HepG2 (cell line): Measurements from ENCODE around the gene FGF19. TPM values are rescaled to one million over a fixed set of nuclear protein-coding genes. Genes with fewer than 3 reads are reported as not detected.

Experiments
- ADNP ChIP-seq: sonication (generic); formaldehyde crosslinking; IDR thresholded peaks from 2 replicates; pipeline ENCODE4 v1.4.0; 2020; ENCODE audit warnings: missing genetic modification reagents
- CCAR2 ChIP-seq: fragments of 200-400 bp; formaldehyde crosslinking; optimal IDR thresholded peaks from 2 replicates; pipeline ENCODE3; 2018; ENCODE audit warnings: low read depth, mild to moderate bottlenecking, low read length, moderate library complexity
- EEA1 ChIP-seq: sonication (generic); formaldehyde crosslinking; IDR thresholded peaks from 2 replicates; pipeline ENCODE4 v1.5.1; 2020; ENCODE audit warnings: mild to moderate bottlenecking, missing genetic modification reagents, borderline replicate concordance
- HDAC6 ChIP-seq: fragments of 200-600 bp; sonication (generic); IDR thresholded peaks from 2 replicates; pipeline ENCODE4 v1.7.0; 2017; ENCODE audit warnings: mild to moderate bottlenecking, antibody characterized with exemption, low read length, low read depth
- HNF4G ChIP-seq, 2 experiments: sonication (generic) in 1 of 2; formaldehyde crosslinking in 1 of 2; IDR thresholded peaks; 2 replicates each; pipeline versions ENCODE4 v1.4.0 to v1.6.1; 2011 to 2020; ENCODE audit warnings: borderline replicate concordance in 2 of 2, low read depth in 2 of 2, mild to moderate bottlenecking in 2 of 2, low read length in 1 of 2, missing genetic modification reagents in 1 of 2, moderate library complexity in 1 of 2
- HOXA3 ChIP-seq: sonication (generic); formaldehyde crosslinking; IDR thresholded peaks from 2 replicates; pipeline ENCODE4 v1.5.0; 2020; ENCODE audit warnings: missing genetic modification reagents
- KAT7 ChIP-seq: IDR thresholded peaks from 2 replicates; pipeline ENCODE4 v1.6.1; 2018; ENCODE audit warnings: borderline replicate concordance, missing compliant biosample characterization
- KLF16 ChIP-seq, 2 experiments: sonication (generic) in 1 of 2; formaldehyde crosslinking in 1 of 2; IDR thresholded peaks; 2 replicates each; pipeline versions ENCODE4 v1.6.1 to v1.8.0; 2016 to 2023; ENCODE audit warnings: missing genetic modification reagents in 2 of 2, missing compliant biosample characterization in 1 of 2
- KLF6 ChIP-seq: IDR thresholded peaks from 2 replicates; pipeline ENCODE4 v1.8.0; 2016; ENCODE audit warnings: missing biosample characterization, missing genetic modification reagents
- PAX8 ChIP-seq: sonication (generic); formaldehyde crosslinking; IDR thresholded peaks from 2 replicates; pipeline ENCODE4 v1.8.0; 2022; ENCODE audit warnings: mild to moderate bottlenecking, missing genetic modification reagents, borderline replicate concordance
- TAF1 ChIP-seq: sonication (generic); formaldehyde crosslinking; IDR thresholded peaks from 2 replicates; pipeline ENCODE4 v1.4.0; 2020; ENCODE audit warnings: missing genetic modification reagents
- TARDBP ChIP-seq: sonication (generic); formaldehyde crosslinking; IDR thresholded peaks from 2 replicates; pipeline ENCODE4 v1.8.0; 2022; ENCODE audit warnings: mild to moderate bottlenecking, missing genetic modification reagents
- TCF7L2 ChIP-seq: IDR thresholded peaks from 2 replicates; pipeline ENCODE4 v1.6.1; 2011; ENCODE audit warnings: mild to moderate bottlenecking, low read depth, low read length, moderate library complexity
- ZFP36L1 ChIP-seq: sonication (generic); formaldehyde crosslinking; IDR thresholded peaks from 2 replicates; pipeline ENCODE4 v1.8.0; 2022; ENCODE audit warnings: mild to moderate bottlenecking, missing genetic modification reagents, moderate library complexity
- ZFP37 ChIP-seq: sonication (generic); formaldehyde crosslinking; IDR thresholded peaks from 2 replicates; pipeline ENCODE4 v1.4.0; 2020; ENCODE audit warnings: missing genetic modification reagents, borderline replicate concordance
- ZNF253 ChIP-seq: sonication (generic); formaldehyde crosslinking; IDR thresholded peaks from 2 replicates; pipeline ENCODE4 v1.8.0; 2022; ENCODE audit warnings: mild to moderate bottlenecking, missing genetic modification reagents, borderline replicate concordance
- ZNF256 ChIP-seq: sonication (generic); formaldehyde crosslinking; conservative IDR thresholded peaks from 2 replicates; pipeline ENCODE4 v1.4.0; 2020; ENCODE audit warnings: missing genetic modification reagents
- ZNF354B ChIP-seq: sonication (generic); formaldehyde crosslinking; IDR thresholded peaks from 2 replicates; pipeline ENCODE4 v1.8.0; 2022; ENCODE audit warnings: mild to moderate bottlenecking, missing genetic modification reagents
- ZNF564 ChIP-seq: sonication (generic); formaldehyde crosslinking; IDR thresholded peaks from 2 replicates; pipeline ENCODE4 v1.8.1; 2023; ENCODE audit warnings: mild to moderate bottlenecking, missing genetic modification reagents
- ZNF572 ChIP-seq: sonication (generic); formaldehyde crosslinking; IDR thresholded peaks from 2 replicates; pipeline ENCODE4 v1.5.1; 2020; ENCODE audit warnings: mild to moderate bottlenecking, missing genetic modification reagents
- ZNF709 ChIP-seq: sonication (generic); formaldehyde crosslinking; IDR thresholded peaks from 2 replicates; pipeline ENCODE4 v1.5.0; 2020; ENCODE audit warnings: mild to moderate bottlenecking, missing genetic modification reagents
- ZNF75D ChIP-seq: sonication (generic); formaldehyde crosslinking; IDR thresholded peaks from 2 replicates; pipeline ENCODE4 v1.8.1; 2023; ENCODE audit warnings: missing genetic modification reagents, mild to moderate bottlenecking, borderline replicate concordance
- polyA plus RNA-seq, 8 experiments: library from polyadenylated mRNA; depleted of rRNA in 3 of 8; stranded (reverse) in 7 of 8; unstranded in 1 of 8; fragments of >200 nt; fragmentation: Illumina TruSeq in 4 of 8; extraction: Trizol in 4 of 8; gene quantifications; 2 replicates each; pipeline versions ENCODE4 v1.2.1 to v1.2.3, GENCODE V29; 2011 to 2016; ENCODE audit warnings: low read depth in 4 of 8, missing spikeins in 1 of 8, mixed read lengths in 1 of 8; ENCODE audit not compliant: insufficient read depth in 1 of 8
- total RNA-seq, 5 experiments: library from RNA; depleted of rRNA; stranded (reverse); fragments of >200 nt; fragmentation: Illumina TruSeq; extraction: Trizol; gene quantifications; 2 replicates each; pipeline ENCODE4 v1.2.3, GENCODE V29; 2016; ENCODE audit warnings: low read depth in 1 of 5
- TF ChIP-seq, protein P1 (sequence below): sonication (generic); formaldehyde crosslinking; IDR thresholded peaks from 2 replicates; pipeline ENCODE4 v1.5.1; 2020; ENCODE audit warnings: mild to moderate bottlenecking, missing genetic modification reagents, borderline replicate concordance
- TF ChIP-seq, protein P2 (sequence below): sonication (generic); formaldehyde crosslinking; IDR thresholded peaks from 2 replicates; pipeline ENCODE4 v1.4.0; 2020; ENCODE audit warnings: missing genetic modification reagents
- TF ChIP-seq, protein P3 (sequence below): sonication (generic); formaldehyde crosslinking; conservative IDR thresholded peaks from 2 replicates; pipeline ENCODE4 v1.4.0; 2020; ENCODE audit warnings: missing genetic modification reagents
- TF ChIP-seq, protein P4 (sequence below): sonication (generic); formaldehyde crosslinking; IDR thresholded peaks from 2 replicates; pipeline ENCODE4 v1.8.0; 2022; ENCODE audit warnings: mild to moderate bottlenecking, missing genetic modification reagents

FGF19 gene
- total and polyA plus RNA-seq, 2 of the 13 experiments (the other 11 are each of a cell fraction or from before 2014, with no cell fraction given), result 0.07 TPM; not detected in 1

DNA sequence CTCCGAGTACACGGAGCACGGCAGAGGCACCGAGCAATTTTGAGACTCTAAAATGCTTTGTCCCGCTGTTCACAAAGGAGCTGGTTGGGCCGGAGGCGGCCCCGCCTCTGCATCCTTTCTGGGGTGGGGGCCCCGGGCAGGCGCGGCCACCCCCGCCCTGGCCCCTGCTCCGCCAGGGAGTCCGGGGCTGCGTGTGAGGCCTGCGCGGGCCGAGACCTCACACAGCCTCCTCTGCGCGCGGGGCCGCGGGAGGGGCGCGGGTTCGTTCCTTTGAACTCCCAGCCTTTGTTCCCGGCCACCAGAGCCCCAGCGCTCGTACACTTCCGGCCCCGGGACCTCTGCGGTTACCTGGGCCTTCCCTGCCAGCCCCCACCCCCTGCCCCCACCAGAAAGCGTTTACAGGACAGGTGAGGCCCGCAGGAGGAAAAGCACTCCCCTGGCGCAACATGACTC lies 1.6 kb downstream of the FGF19 start (continued):
- TF ChIP-seq, protein P1, sequence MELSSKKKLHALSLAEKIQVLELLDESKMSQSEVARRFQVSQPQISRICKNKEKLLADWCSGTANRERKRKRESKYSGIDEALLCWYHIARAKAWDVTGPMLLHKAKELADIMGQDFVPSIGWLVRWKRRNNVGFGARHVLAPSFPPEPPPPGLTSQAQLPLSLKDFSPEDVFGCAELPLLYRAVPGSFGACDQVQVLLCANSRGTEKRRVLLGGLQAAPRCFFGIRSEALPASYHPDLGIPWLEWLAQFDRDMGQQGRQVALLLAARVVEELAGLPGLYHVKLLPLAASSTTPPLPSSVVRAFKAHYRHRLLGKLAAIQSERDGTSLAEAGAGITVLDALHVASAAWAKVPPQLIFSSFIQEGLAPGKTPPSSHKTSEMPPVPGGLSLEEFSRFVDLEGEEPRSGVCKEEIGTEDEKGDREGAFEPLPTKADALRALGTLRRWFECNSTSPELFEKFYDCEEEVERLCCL (CRISPR knock-in tag), result no peak
- TF ChIP-seq HNF4G (IDR thresholded peaks at IDR 0.05; ENCODE audit: borderline replicate concordance, low read depth, low read length), result peak; percentile 56
- TF ChIP-seq HNF4G (CRISPR knock-in tag; IDR thresholded peaks at IDR 0.05; ENCODE audit: borderline replicate concordance, low read depth), result peak; percentile 67; the same call in 1 of the 2 replicates
- no peak for TF ChIP-seq ZFP36L1 (CRISPR knock-in tag)
- TF ChIP-seq ADNP (CRISPR knock-in tag), result no peak
- no peak for TF ChIP-seq PAX8 (CRISPR knock-in tag)
- TF ChIP-seq KAT7, result no peak
- no peak for TF ChIP-seq CCAR2
- peak; percentile 52; the same call in 1 of the 2 replicates for TF ChIP-seq TARDBP (CRISPR knock-in tag)
- no peak for TF ChIP-seq ZNF253 (CRISPR knock-in tag)
- peak; percentile 67; the same call in 1 of the 2 replicates for TF ChIP-seq ZNF564 (CRISPR knock-in tag)
- TF ChIP-seq, protein P2, sequence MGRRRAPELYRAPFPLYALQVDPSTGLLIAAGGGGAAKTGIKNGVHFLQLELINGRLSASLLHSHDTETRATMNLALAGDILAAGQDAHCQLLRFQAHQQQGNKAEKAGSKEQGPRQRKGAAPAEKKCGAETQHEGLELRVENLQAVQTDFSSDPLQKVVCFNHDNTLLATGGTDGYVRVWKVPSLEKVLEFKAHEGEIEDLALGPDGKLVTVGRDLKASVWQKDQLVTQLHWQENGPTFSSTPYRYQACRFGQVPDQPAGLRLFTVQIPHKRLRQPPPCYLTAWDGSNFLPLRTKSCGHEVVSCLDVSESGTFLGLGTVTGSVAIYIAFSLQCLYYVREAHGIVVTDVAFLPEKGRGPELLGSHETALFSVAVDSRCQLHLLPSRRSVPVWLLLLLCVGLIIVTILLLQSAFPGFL (CRISPR knock-in tag), result no peak
- TF ChIP-seq, protein P3, sequence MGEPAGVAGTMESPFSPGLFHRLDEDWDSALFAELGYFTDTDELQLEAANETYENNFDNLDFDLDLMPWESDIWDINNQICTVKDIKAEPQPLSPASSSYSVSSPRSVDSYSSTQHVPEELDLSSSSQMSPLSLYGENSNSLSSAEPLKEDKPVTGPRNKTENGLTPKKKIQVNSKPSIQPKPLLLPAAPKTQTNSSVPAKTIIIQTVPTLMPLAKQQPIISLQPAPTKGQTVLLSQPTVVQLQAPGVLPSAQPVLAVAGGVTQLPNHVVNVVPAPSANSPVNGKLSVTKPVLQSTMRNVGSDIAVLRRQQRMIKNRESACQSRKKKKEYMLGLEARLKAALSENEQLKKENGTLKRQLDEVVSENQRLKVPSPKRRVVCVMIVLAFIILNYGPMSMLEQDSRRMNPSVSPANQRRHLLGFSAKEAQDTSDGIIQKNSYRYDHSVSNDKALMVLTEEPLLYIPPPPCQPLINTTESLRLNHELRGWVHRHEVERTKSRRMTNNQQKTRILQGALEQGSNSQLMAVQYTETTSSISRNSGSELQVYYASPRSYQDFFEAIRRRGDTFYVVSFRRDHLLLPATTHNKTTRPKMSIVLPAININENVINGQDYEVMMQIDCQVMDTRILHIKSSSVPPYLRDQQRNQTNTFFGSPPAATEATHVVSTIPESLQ, result no peak
- no peak for TF ChIP-seq ZNF572
- TF ChIP-seq HDAC6, result no peak
- TF ChIP-seq EEA1 (CRISPR knock-in tag), result no peak
- peak; percentile 30; the same call in 1 of the 2 replicates for TF ChIP-seq TCF7L2
- TF ChIP-seq, protein P4, sequence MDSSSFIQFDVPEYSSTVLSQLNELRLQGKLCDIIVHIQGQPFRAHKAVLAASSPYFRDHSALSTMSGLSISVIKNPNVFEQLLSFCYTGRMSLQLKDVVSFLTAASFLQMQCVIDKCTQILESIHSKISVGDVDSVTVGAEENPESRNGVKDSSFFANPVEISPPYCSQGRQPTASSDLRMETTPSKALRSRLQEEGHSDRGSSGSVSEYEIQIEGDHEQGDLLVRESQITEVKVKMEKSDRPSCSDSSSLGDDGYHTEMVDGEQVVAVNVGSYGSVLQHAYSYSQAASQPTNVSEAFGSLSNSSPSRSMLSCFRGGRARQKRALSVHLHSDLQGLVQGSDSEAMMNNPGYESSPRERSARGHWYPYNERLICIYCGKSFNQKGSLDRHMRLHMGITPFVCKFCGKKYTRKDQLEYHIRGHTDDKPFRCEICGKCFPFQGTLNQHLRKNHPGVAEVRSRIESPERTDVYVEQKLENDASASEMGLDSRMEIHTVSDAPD (CRISPR knock-in tag), result no peak
- TF ChIP-seq ZFP37 (CRISPR knock-in tag), result no peak
- TF ChIP-seq ZNF709 (CRISPR knock-in tag), result no peak
- no peak for TF ChIP-seq ZNF256
- TF ChIP-seq TAF1 (CRISPR knock-in tag), result peak; percentile 31; the same call in 1 of the 2 replicates
- TF ChIP-seq KLF16 (CRISPR knock-in tag; IDR thresholded peaks at IDR 0.05), result no peak
- TF ChIP-seq ZNF75D, result no peak
- TF ChIP-seq KLF6 (CRISPR knock-in tag), result no peak
- no peak for TF ChIP-seq ZNF354B
- TF ChIP-seq HOXA3 (CRISPR knock-in tag), result peak; percentile 86
